Peyer's patch (tissue), 4 donors: ENCODE measurements around the gene KAZN.

ENCODE experiments used
- CTCF ChIP-seq, 6 experiments: fragments of 450-650 bp in 4 of 6; fragments of 200-600 bp in 2 of 6; sonication (generic) in 1 of 6; IDR thresholded peaks; one replicate each; pipeline ENCODE4 v1.5.1; 2017 to 2019; ENCODE audit warnings: antibody characterized with exemption in 6 of 6, mild to moderate bottlenecking in 3 of 6, moderate library complexity in 1 of 6
- POLR2A ChIP-seq, 2 donors: fragments of 450-650 bp; IDR thresholded peaks; one replicate each; pipeline ENCODE4 v1.5.1; 2017; ENCODE audit warnings: antibody characterized with exemption in 2 of 2, mild to moderate bottlenecking in 2 of 2, moderate library complexity in 2 of 2

- TF ChIP-seq CTCF (IDR thresholded peaks at IDR 0.05) (no peak), POLR2A (IDR thresholded peaks at IDR 0.05) (no peak)
These were observed 82.7 kb downstream of the KAZN start for GRCh38 chr1:14681182-14681581.
